Endothelial cell of umbilical vein (primary cell): Measurements from ENCODE around the gene CFAP46. TPM values are rescaled to one million over a fixed set of nuclear protein-coding genes. Genes with fewer than 3 reads are reported as not detected.

Experiments
- BruUV-seq: library from RNA; stranded (reverse); fragments of 400-500 nt; replicated peaks from 2 replicates; lab custom pipeline; 2021; lab: Mats Ljungman, UMichigan
- CTCF ChIA-PET: fragments of 300-600, 350-600 bp; sonication (Branson Sonifier 250); formaldehyde crosslinking; loops from one replicate; lab custom pipeline; 2021; ENCODE audit warnings: antibody characterized with exemption, inconsistent platforms; lab: Charles Lee
- POLR2A ChIA-PET: fragments of 300-600, 350-600 bp; sonication (Branson Sonifier 250); formaldehyde crosslinking; loops from one replicate; lab custom pipeline; 2021; ENCODE audit warnings: antibody characterized with exemption, inconsistent platforms; lab: Charles Lee
- DNase-seq: peaks from one replicate; pipeline ENCODE4 v3.0.0-alpha.2; 2011; ENCODE audit warnings: low read depth, low spot score
- FAIRE-seq: peaks from 2 replicates; lab custom pipeline; 2011; peaks lifted over from hg19 to GRCh38; lab: Jason Lieb, UNC
- H2AFZ ChIP-seq: 2 replicates; pipeline ENCODE4 v1.6.0; 2012; ENCODE audit warnings: low read depth, low read length, control low read depth, inconsistent platforms
- H3K27ac ChIP-seq: 2 replicates; pipeline ENCODE4 v1.5.1; 2011; ENCODE audit warnings: low read depth, mild to moderate bottlenecking, control low read depth, low read length, moderate library complexity; ENCODE audit not compliant: insufficient read depth
- H3K27me3 ChIP-seq, 2 experiments: 2 replicates each; pipeline versions ENCODE4 v1.6.0 to v1.6.1; 2011; ENCODE audit warnings: low read length in 2 of 2, mixed read lengths in 1 of 2; ENCODE audit not compliant: control insufficient read depth in 2 of 2, insufficient read depth in 2 of 2
- H3K36me3 ChIP-seq, 2 experiments: 2 replicates in 1 of 2; 3 replicates in 1 of 2; pipeline ENCODE4 v1.5.1; 2011; ENCODE audit warnings: low read length in 2 of 2, mild to moderate bottlenecking in 1 of 2, moderate library complexity in 1 of 2; ENCODE audit not compliant: control insufficient read depth in 2 of 2, insufficient read depth in 2 of 2; ENCODE audit errors: extremely low read depth in 1 of 2
- H3K4me1 ChIP-seq: 3 replicates; pipeline ENCODE4 v1.5.1; 2011; ENCODE audit warnings: mild to moderate bottlenecking, low read length; ENCODE audit not compliant: control insufficient read depth, insufficient read depth; ENCODE audit errors: extremely low read depth
- H3K4me2 ChIP-seq: 2 replicates; pipeline ENCODE4 v1.6.1; 2011; ENCODE audit warnings: low read length, control low read depth, mixed read lengths; ENCODE audit not compliant: insufficient read depth
- H3K4me3 ChIP-seq, 3 experiments: fragments of 200-600 bp in 1 of 3; sonication (generic), shearing (Covaris generic) in 1 of 3; replicated peaks in 1 of 3; 2 replicates each; pipeline ENCODE4 v1.5.1; 2011 to 2016; ENCODE audit warnings: control low read depth in 3 of 3, low read length in 3 of 3, mild to moderate bottlenecking in 2 of 3, inconsistent platforms in 1 of 3, low read depth in 1 of 3, moderate library complexity in 1 of 3; ENCODE audit not compliant: insufficient read depth in 1 of 3
- H3K79me2 ChIP-seq: 2 replicates; pipeline ENCODE4 v1.6.0; 2012; ENCODE audit warnings: low read length, inconsistent platforms; ENCODE audit not compliant: control insufficient read depth, insufficient read depth
- H3K9ac ChIP-seq: replicated peaks from 2 replicates; pipeline ENCODE3; 2011; ENCODE audit warnings: low read length, control low read depth; ENCODE audit not compliant: insufficient read depth; ENCODE audit errors: extremely low read depth
- H3K9me1 ChIP-seq: replicated peaks from 3 replicates; pipeline ENCODE4 v1.6.0; 2011; ENCODE audit warnings: mild to moderate bottlenecking, low read length; ENCODE audit not compliant: control insufficient read depth, insufficient read depth; ENCODE audit errors: extremely low read depth
- H3K9me3 ChIP-seq: replicated peaks from 2 replicates; pipeline ENCODE4 v1.5.1; 2012; ENCODE audit warnings: low read length, inconsistent platforms; ENCODE audit not compliant: control insufficient read depth, insufficient read depth
- H4K20me1 ChIP-seq: replicated peaks from 2 replicates; pipeline ENCODE3; 2011; ENCODE audit warnings: mild to moderate bottlenecking, low read length; ENCODE audit not compliant: control insufficient read depth, insufficient read depth; ENCODE audit errors: extremely low read depth
- CTCF ChIP-seq, 2 donors: IDR thresholded peaks; 1 replicate in 1 of 2; 2 replicates in 1 of 2; pipeline ENCODE4 v1.5.1; 2011; ENCODE audit warnings: low read length in 2 of 2, mild to moderate bottlenecking in 2 of 2, moderate library complexity in 2 of 2, control low read depth in 1 of 2, inconsistent platforms in 1 of 2, low read depth in 1 of 2; ENCODE audit not compliant: insufficient read depth in 1 of 2; ENCODE audit errors: extremely low read depth in 1 of 2
- EZH2 ChIP-seq: IDR thresholded peaks from 2 replicates; pipeline ENCODE4 v1.6.1; 2012; ENCODE audit warnings: borderline replicate concordance, low read depth, mild to moderate bottlenecking, moderate library complexity, low read length, inconsistent platforms; ENCODE audit not compliant: severe bottlenecking
- FOS ChIP-seq: IDR thresholded peaks from 2 replicates; pipeline ENCODE4 v1.6.1; 2011; ENCODE audit warnings: mild to moderate bottlenecking, low read length, moderate library complexity, borderline replicate concordance; ENCODE audit not compliant: insufficient read depth
- GATA2 ChIP-seq: IDR thresholded peaks from 2 replicates; pipeline ENCODE4 v1.7.0; 2011; ENCODE audit warnings: low read depth, mild to moderate bottlenecking, moderate library complexity, mixed read lengths, low read length; ENCODE audit not compliant: insufficient read length, insufficient read depth
- JUN ChIP-seq: IDR thresholded peaks from 2 replicates; pipeline ENCODE4 v1.6.1; 2011; ENCODE audit warnings: borderline replicate concordance, low read depth; ENCODE audit not compliant: insufficient read length, insufficient read depth
- MAX ChIP-seq: IDR thresholded peaks from 2 replicates; pipeline ENCODE4 v1.6.1; 2011; ENCODE audit not compliant: insufficient read depth, insufficient read length
- POLR2A ChIP-seq: IDR thresholded peaks from 2 replicates; pipeline ENCODE4 v1.6.1; 2012; ENCODE audit warnings: low read depth, mild to moderate bottlenecking, control low read depth, low read length
- POLR2AphosphoS5 ChIP-seq: IDR thresholded peaks from 2 replicates; pipeline ENCODE4 v1.6.1; 2012; ENCODE audit warnings: low read depth, mild to moderate bottlenecking, control low read depth, low read length, moderate library complexity; ENCODE audit not compliant: insufficient read depth
- dilution Hi-C: fragments of 300-500 bp; cut with MboI; formaldehyde crosslinking; loops from one replicate; pipeline ENCODE4 v1.15.0; 2019; ENCODE audit warnings: low sequenced_read_pairs; ENCODE audit not compliant: extremely low pct_ligation_motif_present
- intact Hi-C: fragments of 100-400 bp; cut with micrococcal nuclease; formaldehyde crosslinking; loops from one replicate; pipeline ENCODE4 v1.10.0; 2022
- polyA plus RNA-seq, 4 experiments: library from polyadenylated mRNA; depleted of rRNA in 3 of 4; stranded (reverse) in 3 of 4; unstranded in 1 of 4; fragments of >200 nt; gene quantifications; 2 replicates each; pipeline versions ENCODE4 v1.2.1 to v1.2.3, GENCODE V29; 2011 to 2012; ENCODE audit warnings: missing spikeins in 1 of 4
- total RNA-seq: library from RNA; stranded (reverse); gene quantifications from 2 replicates; pipeline ENCODE4 v1.2.3, GENCODE V29; 2021

The CFAP46 gene
- total and polyA plus RNA-seq, 2 donors (not counting 3 experiments of a cell fraction or from before 2014, with no cell fraction given): 0.75 to 0.98 TPM

- CTCF ChIA-PET: no interaction called here
- no peak overlapping the region for H3K4me3 ChIP-seq
- H3K4me1 ChIP-seq: no peaks in the 10 kb centered on the region
- POLR2A ChIA-PET: no interaction called here
- H3K36me3 ChIP-seq: no peaks in the 10 kb centered on the region
- no TSS peak for BruUV-seq
- intact Hi-C loops (no loop called here), dilution Hi-C loops (no loop called here)
- H3K9me1 ChIP-seq: no peaks in the 10 kb centered on the region
- H2AFZ ChIP-seq: no peak overlapping the region
- DNase-seq (no peak), FAIRE-seq (no peak)
- H3K27ac ChIP-seq: no peak overlapping the region
- H3K79me2 ChIP-seq: no peaks in the 10 kb centered on the region
- H3K27me3 ChIP-seq: no peaks in the 10 kb centered on the region
- H3K9me3 ChIP-seq: no peaks in the 10 kb centered on the region
- H3K9ac ChIP-seq: no peak overlapping the region
- no peaks in the 10 kb centered on the region for H4K20me1 ChIP-seq
- TF ChIP-seq JUN (no peak), POLR2A (no peak), CTCF (IDR thresholded peaks at IDR 0.05; ENCODE audit: extremely low read depth in 1 of 2, insufficient read depth in 1 of 2, low read depth in 1 of 2, low read length in 2 of 2) (no peak), EZH2 (no peak), FOS (no peak), GATA2 (no peak), MAX (no peak), POLR2AphosphoS5 (no peak)
- no peak overlapping the region for H3K4me2 ChIP-seq
Measured at GRCh38 chr10:132840698-132841614, 101.4 kb downstream of the CFAP46 start.
